ENCODE data around the gene CXCR1.
"Not testable (repeated sequence)": the region's sequence is repeated elsewhere in the genome, so short reads cannot be mapped to it uniquely, and the experiment has no call there.

CXCR1 gene

DNA sequence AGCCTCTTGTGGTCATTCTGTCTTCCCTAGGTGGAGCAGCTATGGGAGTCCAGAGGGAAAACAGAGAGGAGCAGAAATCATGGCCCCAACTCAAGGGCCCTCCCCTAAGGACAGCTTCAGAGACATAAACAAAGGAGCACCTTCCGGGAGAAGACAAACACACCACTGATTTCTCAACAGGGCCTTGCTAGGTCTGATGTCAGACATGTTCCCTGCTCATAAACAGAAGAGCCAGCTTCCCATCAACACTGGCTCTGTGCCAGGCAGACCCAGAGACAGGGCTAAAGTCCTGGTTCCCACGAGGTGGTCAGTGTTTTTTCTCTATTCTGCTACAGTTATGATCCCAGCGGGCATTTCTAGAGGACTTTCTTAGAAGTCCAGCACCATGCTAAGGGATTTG, 21.6 kb downstream of the CXCR1 start:
- DNase-seq (ENCODE audit: insufficient read length, low spot score) (no peak), FAIRE-seq (no peak)
- TF ChIP-seq POLR2A (IDR thresholded peaks at IDR 0.05; ENCODE audit: low read depth, low read length): no peak

GRCh38 chr2:218138047-218138446, 28.7 kb downstream of the CXCR1 start:
- FAIRE-seq (no peak), DNase-seq (ENCODE audit: insufficient read length, low spot score) (no peak)
- no peak for TF ChIP-seq POLR2A (IDR thresholded peaks at IDR 0.05; ENCODE audit: low read depth, low read length)

GRCh38 chr2:218137514-218137913, 29.2 kb downstream of the CXCR1 start:
- FAIRE-seq: no peak
- no peak for DNase-seq (ENCODE audit: insufficient read length, low spot score)
- TF ChIP-seq POLR2A (IDR thresholded peaks at IDR 0.05; ENCODE audit: low read depth, low read length): no peak

- DNase-seq (ENCODE audit: insufficient read length, low spot score) (no peak), FAIRE-seq (no peak)
- TF ChIP-seq POLR2A (IDR thresholded peaks at IDR 0.05; ENCODE audit: low read depth, low read length): no peak
Observed at GRCh38 chr2:218130822-218131221, 35.9 kb downstream of the CXCR1 start.

GRCh38 chr2:218130377-218130776, 36.4 kb downstream of the CXCR1 start:
- DNase-seq (ENCODE audit: insufficient read length, low spot score) (no peak), FAIRE-seq (no peak)
- TF ChIP-seq POLR2A (IDR thresholded peaks at IDR 0.05; ENCODE audit: low read depth, low read length): no peak

- FAIRE-seq (no peak), DNase-seq (ENCODE audit: insufficient read length, low spot score) (no peak)
- TF ChIP-seq POLR2A (IDR thresholded peaks at IDR 0.05; ENCODE audit: low read depth, low read length): no peak
Observed at GRCh38 chr2:218129458-218130135, 37.2 kb downstream of the CXCR1 start.

DNA sequence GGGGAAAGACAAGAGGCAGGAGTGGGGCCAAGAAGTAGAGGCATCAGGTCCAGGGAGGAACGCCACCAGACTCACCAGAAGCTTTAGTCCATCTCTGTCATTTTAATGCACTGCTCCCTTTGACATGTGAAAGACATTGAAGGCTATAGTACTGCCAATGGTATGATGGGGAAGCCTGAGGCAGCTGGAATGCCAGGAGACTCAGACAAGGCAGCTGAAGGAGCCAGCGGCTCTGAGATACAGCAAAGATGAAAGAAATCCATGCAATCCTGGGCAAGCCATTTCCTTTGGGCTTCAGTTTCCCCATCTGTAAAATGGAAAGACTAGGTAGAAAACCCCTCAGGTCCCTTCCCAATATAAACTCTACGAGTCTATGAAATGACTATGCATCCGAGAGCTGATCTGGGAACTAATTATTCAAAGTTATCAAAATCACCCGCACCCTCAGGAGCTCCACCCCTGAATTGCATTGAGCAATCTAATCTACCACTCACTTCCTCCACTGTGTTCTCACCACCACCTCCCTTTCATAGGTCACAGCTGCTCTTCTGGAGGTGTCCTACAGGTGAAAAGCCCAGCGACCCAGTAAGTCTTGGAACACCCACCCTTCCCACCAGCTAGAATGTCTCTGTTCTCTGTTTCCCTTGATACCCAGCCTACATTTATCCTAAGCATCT, 37.8 kb downstream of the CXCR1 start:
- TF ChIP-seq POLR2A (IDR thresholded peaks at IDR 0.05; ENCODE audit: low read depth, low read length): no peak
- DNase-seq (ENCODE audit: insufficient read length, low spot score): no peak
- no peak for FAIRE-seq

GRCh38 chr2:218127929-218128455, 38.8 kb downstream of the CXCR1 start:
- no peak for FAIRE-seq
- DNase-seq (ENCODE audit: insufficient read length, low spot score): no peak
- TF ChIP-seq POLR2A (IDR thresholded peaks at IDR 0.05; ENCODE audit: low read depth, low read length): no peak

DNA sequence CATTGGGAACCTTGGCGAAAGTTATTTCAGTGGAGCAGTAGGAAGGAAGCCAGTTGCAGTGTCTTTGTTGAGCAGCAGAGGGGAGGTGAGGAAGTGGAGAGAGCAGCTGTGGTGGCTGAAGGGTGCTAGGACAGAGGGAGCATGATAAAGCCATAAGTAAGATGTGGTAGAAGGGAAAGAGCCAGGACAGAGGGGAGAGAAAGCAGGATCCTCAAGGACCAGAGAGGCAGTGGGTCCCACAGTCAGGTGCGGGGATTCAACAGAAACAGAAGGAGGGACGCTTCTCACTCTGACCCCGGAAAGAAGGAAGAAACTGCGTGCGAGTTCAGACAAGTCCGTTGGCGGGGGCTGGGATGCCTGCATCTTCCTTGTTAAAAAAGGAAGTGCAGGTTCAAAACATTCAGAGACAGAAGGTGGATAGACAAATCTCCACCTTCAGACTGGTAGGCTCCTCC, 41.1 kb downstream of the CXCR1 start, which contains the start of gene CXCR2:
Gene CXCR2 (plus strand): TSS at position 403 of the 455 bp plus-strand sequence. CDS start 8,774 bp downstream, outside the sequence.
- no peak for TF ChIP-seq POLR2A (IDR thresholded peaks at IDR 0.05; ENCODE audit: low read depth, low read length)
- no peak for FAIRE-seq
- DNase-seq (ENCODE audit: insufficient read length, low spot score): no peak

DNA sequence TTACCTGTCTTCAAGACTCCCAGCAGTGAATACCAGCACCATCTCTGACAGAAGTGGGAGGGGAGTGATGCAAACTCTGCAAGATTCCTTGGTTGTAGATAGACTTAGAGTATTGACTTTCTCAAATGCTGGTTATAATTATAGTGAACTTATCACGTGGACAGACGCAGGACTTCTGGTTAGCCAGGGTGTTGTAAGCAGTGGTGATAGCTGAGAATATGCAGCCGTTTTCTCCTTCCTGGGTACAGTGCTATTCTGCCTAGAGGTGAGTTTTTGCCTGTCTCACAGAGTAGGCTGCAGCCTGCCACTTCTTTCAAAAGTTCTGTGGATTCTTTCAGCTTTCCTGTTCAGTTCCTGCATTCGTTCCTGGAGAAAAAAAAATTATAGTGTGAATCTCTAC, 41.7 kb downstream of the CXCR1 start:
- no peak for FAIRE-seq
- DNase-seq (ENCODE audit: insufficient read length, low spot score): no peak

GRCh38 chr2:218123986-218124385, 42.8 kb downstream of the CXCR1 start:
- TF ChIP-seq POLR2A (IDR thresholded peaks at IDR 0.05; ENCODE audit: low read depth, low read length): no peak
- DNase-seq (ENCODE audit: insufficient read length, low spot score) (no peak), FAIRE-seq (no peak)

More for the DNA sequence above, 41.7 kb downstream of the CXCR1 start:
- no peak for TF ChIP-seq POLR2A (IDR thresholded peaks at IDR 0.05; ENCODE audit: low read depth, low read length)

GRCh38 chr2:218122286-218122685, 44.5 kb downstream of the CXCR1 start:
- not testable (repeated sequence) for FAIRE-seq; DNase-seq (ENCODE audit: insufficient read length, low spot score)

GRCh38 chr2:218121789-218122188, 45.0 kb downstream of the CXCR1 start:
- DNase-seq (ENCODE audit: insufficient read length, low spot score); FAIRE-seq: not testable (repeated sequence)

Data from H54 (cell line).